Omental fat pad (tissue), 4 donors: ENCODE results near the gene SFMBT1. TPM values are rescaled to one million over a fixed set of nuclear protein-coding genes. Genes with fewer than 3 reads are reported as not detected.
"Not testable (repeated sequence)": the region's sequence is repeated elsewhere in the genome, so short reads cannot be mapped to it uniquely, and the experiment has no call there.

Experiments used
- ATAC-seq: fragments of 150-250 bp; one replicate; pipeline ENCODE4 v1.9.1; 2016; ENCODE audit warnings: mild to moderate bottlenecking, moderate library complexity; ENCODE audit not compliant: low FRiP score
- DNase-seq: peaks from one replicate; pipeline ENCODE4 v3.0.0-alpha.2; 2019; ENCODE audit warnings: low spot score
- total RNA-seq, 4 donors: library from RNA; depleted of rRNA; stranded (reverse); fragments of >200 nt; gene quantifications; one replicate each; pipeline ENCODE4 v1.1.0, GENCODE V29; 2016
- TF ChIP-seq, protein P1 (sequence below), 3 donors: fragments of 450-650 bp; IDR thresholded peaks; one replicate each; pipeline ENCODE4 v1.5.1; 2016 to 2017; ENCODE audit warnings: antibody characterized with exemption in 3 of 3, mild to moderate bottlenecking in 3 of 3, moderate library complexity in 2 of 3

Gene SFMBT1
- total RNA-seq, 4 donors from 2014 or later, result 6.5 to 15.3 (median 8.7) TPM

DNA sequence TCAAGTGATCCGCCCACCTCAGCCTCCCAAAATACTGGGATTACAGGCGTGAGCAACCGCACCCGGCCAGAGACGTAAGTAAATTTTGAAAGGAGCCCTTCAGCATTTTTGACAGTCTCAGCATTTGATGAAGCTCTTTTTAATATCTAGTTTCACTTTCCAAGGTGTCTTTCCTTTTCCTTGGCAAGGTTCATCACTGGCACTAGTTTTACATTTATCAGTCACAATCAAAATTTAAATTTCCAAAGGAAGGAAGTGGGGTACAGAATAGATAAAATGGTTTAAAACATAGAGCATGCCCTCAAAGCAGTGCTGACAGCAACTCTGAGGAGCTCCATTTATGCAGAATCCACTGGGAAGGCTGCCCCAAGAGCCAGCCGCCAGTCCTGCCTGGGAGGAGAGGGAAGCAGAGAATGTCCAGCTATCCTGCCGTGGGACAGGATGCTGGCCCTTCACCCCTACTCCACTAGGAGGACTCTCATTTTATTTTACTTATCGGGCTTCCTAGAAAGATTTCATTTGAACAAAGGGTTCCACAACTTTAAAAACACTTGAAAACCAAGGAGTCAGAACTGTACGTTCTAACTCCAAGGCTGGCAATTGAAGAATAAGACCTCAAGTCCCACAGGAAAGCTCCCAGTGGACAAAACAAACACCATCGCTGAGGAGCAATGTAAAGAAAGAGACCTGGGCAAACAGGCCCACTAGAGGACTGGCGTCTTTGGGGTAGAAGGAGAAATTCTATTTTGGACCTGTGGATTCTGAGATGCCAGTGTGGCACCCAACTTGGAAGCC lies 9.9 kb downstream of the SFMBT1 start:
- no peak for ATAC-seq
- TF ChIP-seq, protein P1, sequence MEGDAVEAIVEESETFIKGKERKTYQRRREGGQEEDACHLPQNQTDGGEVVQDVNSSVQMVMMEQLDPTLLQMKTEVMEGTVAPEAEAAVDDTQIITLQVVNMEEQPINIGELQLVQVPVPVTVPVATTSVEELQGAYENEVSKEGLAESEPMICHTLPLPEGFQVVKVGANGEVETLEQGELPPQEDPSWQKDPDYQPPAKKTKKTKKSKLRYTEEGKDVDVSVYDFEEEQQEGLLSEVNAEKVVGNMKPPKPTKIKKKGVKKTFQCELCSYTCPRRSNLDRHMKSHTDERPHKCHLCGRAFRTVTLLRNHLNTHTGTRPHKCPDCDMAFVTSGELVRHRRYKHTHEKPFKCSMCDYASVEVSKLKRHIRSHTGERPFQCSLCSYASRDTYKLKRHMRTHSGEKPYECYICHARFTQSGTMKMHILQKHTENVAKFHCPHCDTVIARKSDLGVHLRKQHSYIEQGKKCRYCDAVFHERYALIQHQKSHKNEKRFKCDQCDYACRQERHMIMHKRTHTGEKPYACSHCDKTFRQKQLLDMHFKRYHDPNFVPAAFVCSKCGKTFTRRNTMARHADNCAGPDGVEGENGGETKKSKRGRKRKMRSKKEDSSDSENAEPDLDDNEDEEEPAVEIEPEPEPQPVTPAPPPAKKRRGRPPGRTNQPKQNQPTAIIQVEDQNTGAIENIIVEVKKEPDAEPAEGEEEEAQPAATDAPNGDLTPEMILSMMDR (IDR thresholded peaks at IDR 0.05), result no peak

DNA sequence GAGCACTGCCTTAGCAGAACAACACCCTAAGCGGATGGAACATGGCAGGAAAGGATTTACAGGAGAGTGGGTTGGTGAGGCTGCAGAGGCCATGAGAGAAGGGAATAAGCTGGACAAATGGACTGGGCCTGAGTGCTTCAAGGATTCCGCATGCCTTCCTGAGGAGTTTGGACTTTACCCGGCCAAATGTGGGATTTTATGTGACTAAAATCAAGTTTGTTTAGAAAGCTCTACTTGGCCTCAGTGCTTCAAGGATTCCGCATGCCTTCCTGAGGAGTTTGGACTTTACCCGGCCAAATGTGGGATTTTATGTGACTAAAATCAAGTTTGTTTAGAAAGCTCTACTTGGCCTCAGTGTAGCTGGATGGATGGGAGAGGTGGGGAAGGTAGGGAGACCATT lies 10.9 kb downstream of the SFMBT1 start:
- ATAC-seq, DNase-seq: not testable (repeated sequence)

More for the DNA sequence above, 9.9 kb downstream of the SFMBT1 start:
- DNase-seq, result no peak

DNA sequence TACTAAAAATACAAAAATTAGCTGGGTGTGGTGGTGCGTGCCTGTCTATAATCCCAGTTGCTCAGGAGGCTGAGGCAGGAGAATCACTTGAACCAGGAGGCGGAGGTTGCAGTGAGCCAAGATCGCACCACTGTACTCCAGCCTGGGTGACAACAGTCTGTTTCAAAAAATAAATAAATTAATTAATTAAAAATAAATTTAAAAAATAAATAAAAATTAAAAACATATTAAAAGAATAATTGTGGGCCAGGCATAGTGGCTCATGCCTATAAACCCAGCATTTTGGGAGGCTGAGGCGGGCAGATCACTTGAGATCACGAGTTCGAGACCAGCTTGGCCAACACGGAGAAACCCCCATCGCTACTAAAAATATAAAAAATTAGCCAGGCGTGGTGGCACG lies 11.5 kb downstream of the SFMBT1 start:
- DNase-seq, ATAC-seq: not testable (repeated sequence)

DNA sequence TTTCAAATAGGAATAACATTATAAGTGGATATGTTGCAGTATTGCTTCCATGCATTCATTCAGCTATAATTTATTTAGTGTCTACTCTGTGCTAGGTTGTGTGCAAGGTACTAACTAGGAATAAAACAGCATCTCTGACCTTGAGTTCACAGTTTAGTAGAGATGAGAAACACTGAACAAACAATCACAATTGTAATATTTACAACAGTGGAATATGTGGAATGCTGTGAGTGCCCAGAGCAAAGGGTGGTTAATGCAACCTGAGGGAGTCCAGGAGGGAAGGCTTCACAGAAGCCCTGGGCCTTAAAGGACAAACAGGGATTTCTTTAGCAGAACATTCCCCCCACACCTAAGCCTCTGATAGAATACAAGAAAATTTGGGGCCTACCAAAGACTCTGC lies 13.3 kb downstream of the SFMBT1 start:
- no peak for DNase-seq
- TF ChIP-seq, protein P1 (IDR thresholded peaks at IDR 0.05), result no peak
- ATAC-seq, result no peak

DNA sequence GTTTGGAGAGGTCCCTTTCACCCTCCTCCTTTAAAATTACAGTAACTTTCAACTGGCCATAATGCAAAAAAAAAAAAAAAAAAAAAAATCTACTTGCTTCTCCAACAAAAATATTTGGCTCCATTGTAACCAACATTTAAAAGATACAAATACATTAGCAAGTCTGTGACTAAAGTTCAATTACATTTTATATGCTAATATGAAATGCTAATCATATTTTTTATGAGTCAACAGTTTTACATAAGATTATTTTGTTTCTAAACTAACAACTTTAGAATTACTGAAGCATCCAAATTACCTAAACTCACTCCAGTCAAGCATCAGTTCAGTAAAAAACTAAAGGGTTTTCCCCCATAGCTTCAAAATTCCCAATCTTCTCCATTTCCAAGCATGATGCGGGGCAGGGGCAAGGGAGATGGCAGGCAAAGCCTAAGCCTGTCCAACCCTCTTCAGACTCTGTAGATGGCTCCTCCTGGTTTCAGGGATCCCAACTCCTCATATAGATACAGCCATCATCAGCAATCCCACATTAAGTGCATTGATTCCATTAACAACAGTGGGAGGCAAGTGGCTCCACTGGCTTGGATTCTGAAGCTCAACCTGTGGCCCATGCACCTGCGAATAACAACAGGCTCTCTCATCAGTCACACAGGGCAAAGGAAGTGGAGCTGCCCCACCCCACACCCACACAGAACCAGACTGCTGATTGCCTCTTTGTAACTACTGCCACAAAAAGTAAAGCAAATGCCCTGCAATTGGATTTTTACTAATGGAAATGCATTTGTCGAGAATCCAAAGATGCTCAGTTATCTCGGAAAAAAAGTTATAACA lies 15.0 kb downstream of the SFMBT1 start:
- TF ChIP-seq, protein P1 (IDR thresholded peaks at IDR 0.05), result no peak
- DNase-seq, result no peak
- ATAC-seq, result no peak

DNA sequence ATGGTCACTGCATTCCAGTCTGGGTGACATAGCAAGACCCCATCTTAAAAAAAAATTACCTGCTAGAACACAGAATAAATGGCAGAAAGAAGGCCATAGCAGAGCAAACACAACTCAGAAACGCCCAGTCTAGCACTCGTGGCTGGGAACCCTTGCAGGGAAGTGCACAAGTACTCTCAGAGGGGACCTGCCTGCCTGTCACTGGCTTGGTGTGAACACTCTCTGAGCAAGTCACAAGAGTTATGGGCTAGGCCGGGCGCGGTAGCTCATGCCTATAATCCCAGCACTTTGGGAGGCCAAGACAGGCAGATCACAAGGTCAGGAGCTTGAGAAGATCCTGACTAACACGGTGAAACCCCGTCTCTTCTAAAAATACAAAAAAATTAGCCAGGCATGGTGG lies 17.2 kb downstream of the SFMBT1 start:
- TF ChIP-seq, protein P1 (IDR thresholded peaks at IDR 0.05), result no peak
- DNase-seq (no peak), ATAC-seq (no peak)

DNA sequence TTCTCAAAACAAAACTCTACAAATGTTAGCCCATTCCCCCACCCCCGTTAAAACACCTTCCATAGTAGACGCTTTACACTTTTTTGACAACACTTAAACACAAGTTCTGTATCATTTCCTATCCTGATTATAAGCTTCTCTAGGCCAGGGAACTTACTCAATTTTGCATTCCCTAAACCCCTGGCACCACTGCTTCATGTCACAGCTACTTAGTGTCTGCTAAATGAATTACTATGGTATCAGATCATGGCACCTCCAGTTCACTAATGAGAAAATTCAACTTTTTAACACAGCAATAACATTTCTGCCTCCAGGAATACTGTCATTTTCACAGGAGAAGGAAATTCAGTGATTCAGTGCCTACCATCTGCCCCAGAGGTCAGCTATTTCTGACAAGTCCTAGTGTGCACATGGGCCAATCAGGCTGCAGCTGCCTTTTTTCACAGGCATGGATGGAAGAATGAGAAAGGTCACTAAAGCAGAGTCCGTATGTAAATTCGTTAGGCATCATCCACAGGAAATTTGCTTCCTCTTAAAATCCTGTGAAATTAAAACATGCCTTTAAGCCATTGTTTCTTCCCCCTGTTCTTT lies 18.5 kb downstream of the SFMBT1 start:
- TF ChIP-seq, protein P1 (IDR thresholded peaks at IDR 0.05), result no peak
- ATAC-seq (no peak), DNase-seq (no peak)
